Hematopoietic multipotent progenitor cell (in vitro differentiated cells): ENCODE data around the gene RSU1. TPM values are rescaled to one million over a fixed set of nuclear protein-coding genes. Genes with fewer than 3 reads are reported as not detected.

Experiments
- DNase-seq, 3 donors: peaks; one replicate each; pipeline ENCODE4 v3.0.0-alpha.2; 2011 to 2015; ENCODE audit warnings: low read depth in 2 of 3, low spot score in 2 of 3
- total RNA-seq: library from RNA; depleted of rRNA; stranded (reverse); fragments of >200 nt; gene quantifications from one replicate; pipeline ENCODE4 v1.2.3, GENCODE V29; 2012

The RSU1 gene
- total RNA-seq, 1 donor, result 35.5 TPM

DNA sequence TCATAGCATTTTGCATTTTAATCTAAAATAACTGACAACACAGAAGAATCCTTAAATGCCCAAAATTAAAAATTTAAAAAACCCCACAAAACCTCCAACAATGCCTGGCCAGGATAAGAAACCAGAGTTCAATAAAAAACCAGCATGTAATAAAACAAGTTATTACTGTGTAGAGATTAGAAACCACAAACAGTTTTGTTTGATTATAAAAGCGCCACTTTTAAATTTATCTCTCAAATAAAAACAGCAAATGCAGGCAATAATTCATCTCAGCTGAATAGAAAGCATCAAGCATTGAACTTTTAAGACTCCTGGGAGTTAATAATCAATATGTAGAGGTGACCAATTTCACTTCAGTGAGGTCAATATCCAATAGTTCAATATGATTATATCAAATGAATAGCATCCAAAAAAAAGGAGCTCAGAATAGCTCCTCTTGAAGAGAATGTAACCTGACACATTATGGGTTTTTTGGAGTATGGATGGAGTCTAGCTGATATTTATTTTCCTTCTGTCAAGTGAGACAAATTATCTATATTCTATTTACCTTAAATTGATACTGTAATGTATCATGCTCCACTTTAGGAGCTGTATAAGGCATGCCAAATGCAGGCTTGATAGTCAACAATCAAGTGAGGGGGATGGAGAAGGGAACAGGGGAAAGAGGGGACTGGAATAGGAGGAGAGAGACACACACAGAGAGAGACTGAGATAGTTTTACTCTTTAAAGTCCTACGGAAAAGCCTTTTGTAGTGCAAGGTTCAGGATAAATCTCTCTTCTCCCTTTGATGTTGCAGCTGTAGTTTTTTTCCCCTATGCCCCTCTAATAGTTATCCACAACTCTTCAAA lies 130.9 kb downstream of the RSU1 start:
- no peak for DNase-seq

GRCh38 chr10:16685551-16685950 lies 131.7 kb downstream of the RSU1 start:
- no peak for DNase-seq

- DNase-seq, result no peak
These were observed 135.7 kb downstream of the RSU1 start for GRCh38 chr10:16681521-16681920.

DNA sequence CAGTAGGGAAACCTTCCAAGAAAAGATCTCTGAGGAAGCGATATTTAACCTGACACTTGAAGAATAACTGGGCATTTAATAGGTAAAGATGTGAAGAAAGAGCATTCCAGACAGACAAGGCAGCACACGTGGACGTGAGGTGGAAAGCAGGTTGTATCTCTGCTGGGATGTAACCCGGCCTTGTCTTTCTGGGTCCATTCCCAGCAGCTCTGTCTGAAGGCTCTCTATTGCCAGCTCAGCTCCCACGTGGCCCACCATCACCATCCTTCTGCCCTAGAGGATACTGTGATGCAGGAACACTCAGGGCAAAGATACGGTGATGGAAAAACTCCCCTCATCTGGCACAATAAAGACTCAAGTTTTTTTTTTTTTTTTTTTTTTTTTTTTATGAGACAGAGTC lies 137.7 kb downstream of the RSU1 start:
- DNase-seq, result no peak

- DNase-seq, result no peak
These were observed 141.9 kb downstream of the RSU1 start for GRCh38 chr10:16675334-16675733.

GRCh38 chr10:16674147-16674703 lies 143.0 kb downstream of the RSU1 start:
- no peak for DNase-seq

DNA sequence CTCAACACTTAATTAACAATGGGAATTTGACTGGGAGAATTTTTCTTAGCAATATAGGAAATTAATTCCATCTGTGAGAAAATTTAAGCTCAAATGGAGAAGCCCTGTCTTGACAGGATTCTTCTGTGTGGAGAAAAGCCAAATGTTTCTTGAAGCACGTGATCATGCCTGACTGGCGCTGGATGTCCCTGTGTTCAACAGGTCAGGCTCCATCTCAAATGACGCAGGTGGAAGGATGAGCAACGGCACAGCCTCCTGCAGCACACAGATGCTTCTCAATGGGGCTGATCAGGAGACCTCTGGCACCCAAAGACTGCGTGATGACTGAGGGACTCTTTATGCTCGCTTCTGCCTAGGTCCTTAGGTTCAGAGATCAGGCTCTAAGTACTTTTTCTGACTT lies 143.8 kb downstream of the RSU1 start:
- DNase-seq, result no peak

DNA sequence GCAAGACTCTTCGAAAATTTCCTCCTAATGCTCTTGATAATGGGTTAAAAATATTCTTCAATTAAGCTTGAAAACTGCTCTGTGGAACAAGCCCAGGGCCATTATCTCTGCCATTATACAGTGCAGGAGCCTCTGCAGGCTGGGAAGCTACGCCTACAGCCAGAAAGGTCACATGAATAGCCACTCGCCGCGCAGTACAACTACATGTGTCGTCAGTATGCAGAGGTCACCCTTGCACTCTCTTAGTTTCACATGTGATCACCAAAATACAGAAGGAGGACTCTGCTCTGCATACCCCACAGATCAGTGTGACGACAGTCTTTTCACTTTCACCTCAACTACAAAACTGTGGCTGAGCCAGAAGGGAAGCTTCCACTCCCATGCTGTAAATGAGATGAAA lies 153.8 kb downstream of the RSU1 start:
- no peak for DNase-seq

- no peak for DNase-seq
These were observed 154.3 kb downstream of the RSU1 start for GRCh38 chr10:16662923-16663322.

DNA sequence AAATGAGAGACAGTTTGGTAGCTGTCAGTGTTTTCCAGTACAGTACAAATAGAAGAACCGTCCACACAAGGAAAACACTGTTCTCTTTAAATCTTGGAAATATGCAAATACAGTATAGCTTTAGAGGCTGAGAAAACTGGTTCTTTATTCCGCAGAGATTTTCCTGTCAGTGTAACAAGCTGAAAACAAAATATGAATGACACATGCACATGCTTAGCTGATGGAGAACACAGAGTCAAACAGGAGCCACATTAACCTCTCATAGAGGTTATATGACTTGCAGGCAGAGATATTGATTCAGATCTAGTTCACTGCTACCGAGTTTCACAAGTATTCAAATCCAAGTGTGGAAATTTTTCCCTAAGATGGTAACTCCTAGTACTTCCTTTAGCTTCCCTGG lies 160.3 kb downstream of the RSU1 start:
- no peak for DNase-seq

GRCh38 chr10:16653224-16653623 lies 164.0 kb downstream of the RSU1 start:
- DNase-seq, result no peak

- DNase-seq, result no peak
These were observed 165.1 kb downstream of the RSU1 start for GRCh38 chr10:16652154-16652553.

DNA sequence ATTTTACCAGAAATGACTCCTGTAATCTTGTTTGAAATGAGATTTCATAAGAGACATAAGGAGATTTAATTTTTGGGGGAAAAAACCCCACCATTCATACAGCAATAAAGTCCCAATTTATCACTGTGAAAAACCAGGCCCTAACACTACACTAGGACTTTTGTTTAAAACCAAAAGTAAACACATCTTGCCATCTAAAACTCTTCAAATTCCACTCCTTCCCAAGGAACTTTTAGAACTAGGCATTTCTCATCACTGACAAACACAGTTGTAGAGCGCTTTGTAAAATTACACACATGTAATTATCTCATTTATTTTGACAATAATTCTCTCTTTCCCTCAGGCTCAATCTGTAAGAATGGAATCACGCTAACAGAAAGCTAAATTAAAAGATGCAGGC lies 167.5 kb downstream of the RSU1 start:
- DNase-seq, result no peak

GRCh38 chr10:16648366-16648765 lies 168.9 kb downstream of the RSU1 start:
- DNase-seq, result no peak

- DNase-seq, result peak in 1 of 3 donors; percentile 40
These were observed 170.8 kb downstream of the RSU1 start for GRCh38 chr10:16646181-16647059.

DNA sequence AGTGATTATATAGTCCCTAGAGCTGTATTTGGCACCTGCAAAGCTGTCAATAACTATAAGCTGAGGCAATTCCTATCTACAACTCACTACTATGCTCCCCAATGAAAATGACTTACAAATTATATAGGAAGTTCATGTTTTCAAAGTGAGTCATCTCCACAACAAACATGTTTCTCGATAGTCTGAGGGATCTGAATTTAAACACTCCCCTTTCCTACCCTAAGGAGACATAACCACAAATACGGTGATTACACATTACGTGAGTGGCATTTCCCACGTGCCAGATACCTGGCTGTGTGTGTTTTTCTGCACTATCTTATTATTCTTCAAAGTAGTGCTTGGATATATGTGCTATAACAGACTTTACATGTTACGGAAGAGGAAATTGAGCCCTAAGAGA lies 173.1 kb downstream of the RSU1 start:
- no peak for DNase-seq

- DNase-seq, result no peak
These were observed 173.7 kb downstream of the RSU1 start for GRCh38 chr10:16643502-16643901.

- DNase-seq, result no peak
These were observed 177.1 kb downstream of the RSU1 start for GRCh38 chr10:16640153-16640552.

- no peak for DNase-seq
These were observed 177.8 kb downstream of the RSU1 start for GRCh38 chr10:16639471-16639870.

GRCh38 chr10:16632996-16633395 lies 184.2 kb downstream of the RSU1 start:
- DNase-seq, result no peak

- no peak for DNase-seq
These were observed 190.5 kb downstream of the RSU1 start for GRCh38 chr10:16626697-16627096.

GRCh38 chr10:16612981-16613355 lies 204.3 kb downstream of the RSU1 start:
- no peak for DNase-seq
